Mucosa of descending colon (tissue), 3 donors: ENCODE data around the gene DNAH11. TPM values are rescaled to one million over a fixed set of nuclear protein-coding genes. Genes with fewer than 3 reads are reported as not detected.

Experiments
- ATAC-seq: fragments of 200-7000 bp; cut with Tn5 transposase; one replicate; pipeline ENCODE4 v1.9.1; 2020; ENCODE audit warnings: mild to moderate bottlenecking, moderate library complexity
- DNase-seq, 3 donors: peaks; one replicate each; pipeline ENCODE4 v3.0.0-alpha.2; 2020
- H3K36me3 ChIP-seq: fragments of 200-600 bp; one replicate; pipeline ENCODE4 v1.8.0; 2021; ENCODE audit warnings: low read depth, mild to moderate bottlenecking
- H3K4me1 ChIP-seq: fragments of 200-600 bp; one replicate; pipeline ENCODE4 v1.8.0; 2021; ENCODE audit warnings: low read depth, mild to moderate bottlenecking
- H3K4me3 ChIP-seq: fragments of 200-600 bp; one replicate; pipeline ENCODE4 v1.8.0; 2021; ENCODE audit warnings: mild to moderate bottlenecking
- H3K9me3 ChIP-seq: fragments of 200-600 bp; one replicate; pipeline ENCODE4 v1.8.0; 2021; ENCODE audit warnings: mild to moderate bottlenecking
- CTCF ChIP-seq: fragments of 200-600 bp; IDR thresholded peaks from one replicate; pipeline ENCODE4 v1.8.0; 2022; ENCODE audit warnings: antibody characterized with exemption, mild to moderate bottlenecking
- intact Hi-C, 2 donors: fragments of 100-400 bp; cut with DNase I in 1 of 2; cut with micrococcal nuclease in 1 of 2; formaldehyde crosslinking; loops; one replicate each; pipeline versions ENCODE4 v1.11.0 to v1.11.1; 2022; cut with DNase I, micrococcal nuclease
- long read RNA-seq, 2 donors: library from polyadenylated mRNA; unstranded; transcript quantifications; one replicate each; pipeline ENCODE4 v2.0.0, GENCODE V29; 2019 to 2021
- total RNA-seq, 3 donors: library from RNA; stranded (reverse); fragmentation: NEBNext Ultra II Directional in 2 of 3; extraction: Animal tissue kit (Norgen Biotek cat#: 25700) in 2 of 3; gene quantifications; one replicate each; pipeline versions ENCODE4 v1.2.1 to v1.2.4, GENCODE V29; 2021 to 2023
- donor health status: DM: no; HTN: no; CAD: no; lungs with moderate emphysema.
- donor health status: DM: no; HTN: no; CAD: no.
- donor health status: DM: no; HTN: yes; CAD: no.

Gene DNAH11
- under 1 TPM; 0.02 to 0.47 (median 0.03) TPM for total RNA-seq
- long read RNA-seq, donor 1, partial matches to known transcripts: 1 of 2 reads
- long read RNA-seq, donor 1, other reads (novel, unspliced or antisense): 1 of 2 reads
- long read RNA-seq, donor 2: 0 reads

GRCh38 chr7:21542891-21543527 is at the start of gene DNAH11:
DNAH11 (plus strand) TSS chr7:21543039; CDS start chr7:21543246, 207 bp downstream.
- DNase-seq (peak in 2 of 3 donors; percentile 20 to 54), ATAC-seq (peak; percentile 82)
- Histone ChIP-seq H3K4me1 (peaks cover 7% of the 10 kb centered on the region), H3K9me3 (no peaks in the 10 kb centered on the region), H3K36me3 (no peaks in the 10 kb centered on the region), H3K4me3 (no peak within 1 kb of the TSS)
- intact Hi-C loops: no loop called here
- no peak for TF ChIP-seq CTCF

- peaks cover 19% of the 10 kb centered on the region for H3K9me3 ChIP-seq
- H3K4me3 ChIP-seq: no peak overlapping the region
- intact Hi-C loops: no loop called here
- TF ChIP-seq CTCF: no peak
- no peaks in the 10 kb centered on the region for H3K4me1 ChIP-seq
- H3K36me3 ChIP-seq: no peaks in the 10 kb centered on the region
- ATAC-seq: no peak
- no peak for DNase-seq
Observed at GRCh38 chr7:21495731-21496130, 47.1 kb upstream of the DNAH11 start.

GRCh38 chr7:21497072-21497471 is 45.8 kb upstream of the DNAH11 start:
- intact Hi-C loops: no loop called here
- no peaks in the 10 kb centered on the region for H3K4me1 ChIP-seq
- TF ChIP-seq CTCF: no peak
- DNase-seq (no peak), ATAC-seq (no peak)
- peaks cover 19% of the 10 kb centered on the region for H3K9me3 ChIP-seq
- H3K4me3 ChIP-seq: no peak overlapping the region
- H3K36me3 ChIP-seq: no peaks in the 10 kb centered on the region

DNA sequence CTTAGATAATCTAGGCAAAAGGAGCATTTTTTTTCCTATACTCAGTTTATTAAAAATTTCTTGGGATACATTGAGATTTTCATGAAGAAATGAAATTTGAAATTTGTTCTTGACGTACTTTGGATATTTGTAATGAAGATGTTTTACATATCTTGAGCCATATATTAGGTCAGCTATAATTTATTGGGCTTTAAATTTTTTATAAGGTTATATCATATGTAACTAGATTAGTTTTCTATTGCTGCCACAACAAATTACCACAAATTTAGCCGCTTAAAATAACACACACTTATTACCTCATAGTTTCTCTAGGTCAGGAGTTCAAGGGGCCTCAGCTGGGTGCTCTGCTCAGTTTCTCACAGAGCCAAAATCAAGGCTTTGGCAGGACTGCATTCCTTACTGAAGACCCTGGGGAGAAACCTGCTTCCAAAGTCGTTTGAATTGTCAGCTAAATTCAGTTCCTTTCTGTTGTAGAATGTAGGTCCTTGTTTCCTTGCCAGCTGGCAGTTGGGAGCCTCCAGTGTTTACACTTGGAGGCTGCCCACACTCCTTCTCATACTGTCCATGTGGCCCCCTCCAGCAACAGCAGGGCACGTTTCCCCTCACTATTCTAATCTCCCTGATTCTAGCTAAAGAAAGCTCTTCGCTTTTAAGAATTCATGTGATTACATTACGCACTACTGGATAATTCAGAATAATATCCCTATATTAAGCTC is 42.6 kb upstream of the DNAH11 start:
- TF ChIP-seq CTCF: no peak
- ATAC-seq (no peak), DNase-seq (no peak)
- Histone ChIP-seq H3K36me3 (no peaks in the 10 kb centered on the region), H3K9me3 (peaks cover 5% of the 10 kb centered on the region), H3K4me1 (no peaks in the 10 kb centered on the region), H3K4me3 (no peak overlapping the region)
- intact Hi-C loops: no loop called here

DNA sequence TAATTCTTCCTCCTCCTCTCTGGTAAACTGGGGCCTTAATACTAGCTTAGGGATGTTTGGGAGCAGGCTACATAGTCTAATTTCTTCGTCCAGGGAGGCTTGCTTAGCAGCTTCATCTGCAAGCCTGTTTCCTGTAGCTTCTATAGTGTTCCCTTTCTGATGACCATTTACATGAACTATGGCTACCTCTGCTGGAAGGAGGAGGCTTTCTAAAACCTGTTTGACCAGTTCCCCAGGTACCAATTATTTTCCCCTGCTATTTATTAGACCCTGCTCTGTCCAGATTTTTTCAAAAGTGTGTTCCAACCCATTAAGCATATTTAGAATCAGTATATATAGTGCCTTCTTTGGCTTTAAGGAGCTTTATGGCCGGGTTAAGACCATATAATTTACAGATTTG is 38.8 kb upstream of the DNAH11 start:
- H3K4me1 ChIP-seq: no peaks in the 10 kb centered on the region
- ATAC-seq: no peak

More for the DNA sequence above, 38.8 kb upstream of the DNAH11 start:
- no peaks in the 10 kb centered on the region for H3K36me3 ChIP-seq
- no peak overlapping the region for H3K4me3 ChIP-seq
- DNase-seq: no peak
- TF ChIP-seq CTCF: no peak
- H3K9me3 ChIP-seq: no peaks in the 10 kb centered on the region
- intact Hi-C loops: no loop called here
